PC-9 (cell line): ENCODE results near the gene IFI27L1.

ENCODE experiments used
- EZH2 ChIP-seq: fragments of 200-600 bp; sonication (generic); IDR thresholded peaks from 2 replicates; pipeline ENCODE4 v1.8.0; 2017; ENCODE audit warnings: antibody characterized with exemption, low read depth
- TF ChIP-seq, protein P1 (sequence below): fragments of 200-600 bp; sonication (generic); conservative IDR thresholded peaks from 2 replicates; pipeline ENCODE4 v1.6.1; 2017; ENCODE audit warnings: mixed run types, antibody characterized with exemption, mild to moderate bottlenecking, moderate library complexity

DNA sequence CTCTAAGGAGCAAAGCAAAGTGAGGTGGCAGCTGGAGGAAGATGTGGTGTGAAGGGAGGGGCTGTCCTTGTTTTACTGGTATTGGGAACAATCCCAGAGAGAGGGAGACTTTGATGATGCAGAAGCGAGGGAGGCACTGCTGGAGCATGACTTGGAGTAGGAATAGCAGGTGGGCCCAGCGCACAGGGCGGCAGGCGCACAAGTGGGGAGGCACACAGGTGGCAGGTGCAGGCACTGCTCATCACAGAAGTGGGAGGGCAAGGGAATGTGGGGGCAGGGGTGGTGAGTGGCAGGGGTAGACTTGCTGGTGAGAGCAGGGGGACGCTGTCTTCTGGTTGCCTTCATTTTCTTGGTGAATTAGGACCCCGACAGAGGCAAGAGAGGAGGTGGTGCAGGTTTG lies 17.9 kb downstream of the IFI27L1 start:
- TF ChIP-seq, protein P1, sequence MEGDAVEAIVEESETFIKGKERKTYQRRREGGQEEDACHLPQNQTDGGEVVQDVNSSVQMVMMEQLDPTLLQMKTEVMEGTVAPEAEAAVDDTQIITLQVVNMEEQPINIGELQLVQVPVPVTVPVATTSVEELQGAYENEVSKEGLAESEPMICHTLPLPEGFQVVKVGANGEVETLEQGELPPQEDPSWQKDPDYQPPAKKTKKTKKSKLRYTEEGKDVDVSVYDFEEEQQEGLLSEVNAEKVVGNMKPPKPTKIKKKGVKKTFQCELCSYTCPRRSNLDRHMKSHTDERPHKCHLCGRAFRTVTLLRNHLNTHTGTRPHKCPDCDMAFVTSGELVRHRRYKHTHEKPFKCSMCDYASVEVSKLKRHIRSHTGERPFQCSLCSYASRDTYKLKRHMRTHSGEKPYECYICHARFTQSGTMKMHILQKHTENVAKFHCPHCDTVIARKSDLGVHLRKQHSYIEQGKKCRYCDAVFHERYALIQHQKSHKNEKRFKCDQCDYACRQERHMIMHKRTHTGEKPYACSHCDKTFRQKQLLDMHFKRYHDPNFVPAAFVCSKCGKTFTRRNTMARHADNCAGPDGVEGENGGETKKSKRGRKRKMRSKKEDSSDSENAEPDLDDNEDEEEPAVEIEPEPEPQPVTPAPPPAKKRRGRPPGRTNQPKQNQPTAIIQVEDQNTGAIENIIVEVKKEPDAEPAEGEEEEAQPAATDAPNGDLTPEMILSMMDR: no peak
- TF ChIP-seq EZH2: no peak
